Endodermal cell (in vitro differentiated cells): ENCODE results near the gene COL26A1. TPM values are rescaled to one million over a fixed set of nuclear protein-coding genes. Genes with fewer than 3 reads are reported as not detected.

Experiments
- DNase-seq: peaks from one replicate; pipeline ENCODE4 v3.0.0-alpha.2; 2017
- H3K27ac ChIP-seq: 2 replicates; pipeline ENCODE4 v1.5.1; 2013; ENCODE audit warnings: mild to moderate bottlenecking, low read depth, low read length, moderate library complexity
- H3K27me3 ChIP-seq: 2 replicates; pipeline ENCODE4 v1.6.1; 2013; ENCODE audit warnings: mild to moderate bottlenecking, low read length, moderate library complexity; ENCODE audit not compliant: insufficient read depth, control insufficient read depth, poor library complexity, severe bottlenecking
- H3K36me3 ChIP-seq: 2 replicates; pipeline ENCODE4 v1.7.0; 2013; ENCODE audit warnings: mild to moderate bottlenecking, low read length, moderate library complexity; ENCODE audit not compliant: control insufficient read depth, insufficient read depth
- H3K4me1 ChIP-seq: one replicate; pipeline ENCODE4 v1.7.0; 2013; ENCODE audit warnings: low read length; ENCODE audit not compliant: control insufficient read depth, insufficient read depth
- H3K4me3 ChIP-seq: 2 replicates; pipeline ENCODE4 v1.5.1; 2013; ENCODE audit warnings: mild to moderate bottlenecking, low read length, moderate library complexity
- H3K9ac ChIP-seq: 2 replicates; pipeline ENCODE4 v1.6.1; 2013; ENCODE audit warnings: mild to moderate bottlenecking, low read length, moderate library complexity; ENCODE audit not compliant: poor library complexity, severe bottlenecking; ENCODE audit errors: extremely low read depth
- H3K9me3 ChIP-seq: 2 replicates; pipeline ENCODE4 v1.6.1; 2013; ENCODE audit warnings: mild to moderate bottlenecking, low read length, moderate library complexity; ENCODE audit not compliant: control insufficient read depth
- H3K27ac Mint-ChIP-seq: 2 replicates; pipeline ENCODE4 v1.8.0; 2020; ENCODE audit warnings: mixed read lengths
- H3K27me3 Mint-ChIP-seq: 2 replicates; pipeline ENCODE4 v1.8.0; 2021; ENCODE audit warnings: mild to moderate bottlenecking, mixed read lengths; ENCODE audit not compliant: insufficient read depth
- H3K36me3 Mint-ChIP-seq: 2 replicates; pipeline ENCODE4 v1.8.0; 2020; ENCODE audit warnings: low read depth, mixed read lengths
- H3K4me1 Mint-ChIP-seq: 2 replicates; pipeline ENCODE4 v1.8.0; 2020; ENCODE audit warnings: mixed read lengths
- H3K4me3 Mint-ChIP-seq: 2 replicates; pipeline ENCODE4 v1.8.0; 2020; ENCODE audit warnings: mild to moderate bottlenecking, moderate library complexity, mixed read lengths
- H3K9me3 Mint-ChIP-seq: 2 replicates; pipeline ENCODE4 v1.8.0; 2020; ENCODE audit warnings: mild to moderate bottlenecking, mixed read lengths
- CTCF ChIP-seq: fragments of 200-600 bp; sonication (generic); conservative IDR thresholded peaks from 2 replicates; pipeline ENCODE4 v1.5.0; 2021; ENCODE audit warnings: antibody characterized with exemption, mild to moderate bottlenecking
- WGBS, 2 experiments: methylation state at CpG; one replicate each; pipeline versions ENCODE4 v1.1.5 to v1.1.7; 2013; ENCODE audit warnings: missing lambda C conversion rate in 2 of 2, mixed read lengths in 1 of 2; ENCODE audit not compliant: insufficient coverage in 1 of 2, insufficient read length in 1 of 2; 5-methylcytosine and 5-hydroxymethylcytosine counted together
- total RNA-seq, 2 donors: library from RNA; stranded (reverse); fragmentation: NEBNext Ultra II Directional in 1 of 2; extraction: Animal tissue kit (Norgen Biotek cat#: 25700) in 1 of 2; gene quantifications; 2 replicates in 1 of 2; 3 replicates in 1 of 2; pipeline ENCODE4 v1.2.1, GENCODE V29; 2021

The COL26A1 gene
- total RNA-seq, 2 donors from 2014 or later, result 41.2 to 47.0 TPM

- Histone ChIP-seq H3K4me3 (no peak overlapping the region), H3K4me1 (no peaks in the 10 kb centered on the region), H3K9me3 (no peaks in the 10 kb centered on the region), H3K27ac (no peak overlapping the region), H3K27me3 (no peaks in the 10 kb centered on the region), H3K36me3 (no peaks in the 10 kb centered on the region), H3K9ac (no peak overlapping the region)
- no peaks in the 10 kb centered on the region for H3K4me1 Mint-ChIP-seq
- H3K27me3 Mint-ChIP-seq, result peaks cover 3% of the 10 kb centered on the region
- peak; percentile 14 for DNase-seq
- TF ChIP-seq CTCF, result no peak
- H3K36me3 Mint-ChIP-seq, result no peaks in the 10 kb centered on the region
- no peak overlapping the region for H3K4me3 Mint-ChIP-seq
- H3K9me3 Mint-ChIP-seq, result peaks cover 2% of the 10 kb centered on the region
- no peak overlapping the region for H3K27ac Mint-ChIP-seq
- 95 to 100% methylated on average over 2 to 3 of the region's 3 CpGs for WGBS, 2 experiments
Observed at GRCh38 chr7:101582971-101583370, 220.3 kb downstream of the COL26A1 start.

- DNase-seq, result peak; percentile 81
- Histone ChIP-seq H3K4me3 (no peak overlapping the region), H3K9me3 (no peaks in the 10 kb centered on the region), H3K9ac (no peak overlapping the region), H3K27ac (no peak overlapping the region), H3K4me1 (no peaks in the 10 kb centered on the region), H3K27me3 (no peaks in the 10 kb centered on the region), H3K36me3 (no peaks in the 10 kb centered on the region)
- peak; percentile 28 for TF ChIP-seq CTCF
- Mint-ChIP-seq H3K27ac (no peak overlapping the region), H3K4me1 (no peaks in the 10 kb centered on the region), H3K9me3 (no peaks in the 10 kb centered on the region), H3K36me3 (no peaks in the 10 kb centered on the region), H3K4me3 (no peak overlapping the region), H3K27me3 (peaks cover 3% of the 10 kb centered on the region)
- 91 to 92% methylated on average over 16 to 18 of the region's 18 CpGs for WGBS, 2 experiments
Observed at GRCh38 chr7:101586078-101586905, 223.6 kb downstream of the COL26A1 start.

- Histone ChIP-seq H3K27me3 (no peaks in the 10 kb centered on the region), H3K4me3 (no peak overlapping the region), H3K9me3 (no peaks in the 10 kb centered on the region), H3K27ac (no peak overlapping the region), H3K9ac (no peak overlapping the region), H3K4me1 (no peaks in the 10 kb centered on the region), H3K36me3 (no peaks in the 10 kb centered on the region)
- 93 to 95% methylated on average over 8 to 12 of the region's 12 CpGs for WGBS, 2 experiments
- H3K9me3 Mint-ChIP-seq, result no peaks in the 10 kb centered on the region
- H3K4me3 Mint-ChIP-seq, result no peak overlapping the region
- peaks cover 3% of the 10 kb centered on the region for H3K27me3 Mint-ChIP-seq
- H3K4me1 Mint-ChIP-seq, result no peaks in the 10 kb centered on the region
- H3K27ac Mint-ChIP-seq, result no peak overlapping the region
- TF ChIP-seq CTCF, result no peak
- no peaks in the 10 kb centered on the region for H3K36me3 Mint-ChIP-seq
- no peak for DNase-seq
Observed at GRCh38 chr7:101586906-101587677, 224.4 kb downstream of the COL26A1 start.
